GM18909 (cell line): ENCODE results near the gene SMIM10.
"Not testable (repeated sequence)": the region's sequence is repeated elsewhere in the genome, so short reads cannot be mapped to it uniquely, and the experiment has no call there.

Experiments
- ATAC-seq: cut with Tn5 transposase; IDR thresholded peaks from one replicate; pipeline ENCODE4 v1.9.1; 2021; ENCODE audit warnings: mild to moderate bottlenecking; ENCODE audit not compliant: unreplicated experiment, poor library complexity

The SMIM10 gene

GRCh38 chrX:135009838-135010237 lies 19.0 kb downstream of the SMIM10 start:
- ATAC-seq: no peak

GRCh38 chrX:135010921-135011320 lies 20.1 kb downstream of the SMIM10 start:
- ATAC-seq: no peak

GRCh38 chrX:135015523-135016245 lies 24.9 kb downstream of the SMIM10 start:
- ATAC-seq: no peak

- not testable (repeated sequence) for ATAC-seq
Measured at GRCh38 chrX:135019890-135020289, 29.1 kb downstream of the SMIM10 start.

GRCh38 chrX:135023791-135024190 lies 33.0 kb downstream of the SMIM10 start:
- not testable (repeated sequence) for ATAC-seq

GRCh38 chrX:135024526-135024925 lies 33.7 kb downstream of the SMIM10 start:
- no peak for ATAC-seq

- ATAC-seq: not testable (repeated sequence)
Measured at GRCh38 chrX:135030207-135030963, 39.6 kb downstream of the SMIM10 start.

GRCh38 chrX:135041149-135042123 lies 50.6 kb downstream of the SMIM10 start:
- not testable (repeated sequence) for ATAC-seq
